Measurements from ENCODE around the gene PCNX1. TPM values are rescaled to one million over a fixed set of nuclear protein-coding genes. Genes with fewer than 3 reads are reported as not detected.
"Not testable (repeated sequence)": the region's sequence is repeated elsewhere in the genome, so short reads cannot be mapped to it uniquely, and the experiment has no call there.

The PCNX1 gene
- total RNA-seq, 1 experiment from 2014 or later, result 25.4 TPM

- H3K4me3 ChIP-seq, result no peak overlapping the region
- peaks cover 18% of the 10 kb centered on the region for H3K36me3 ChIP-seq
- H3K9me3 ChIP-seq, result no peaks in the 10 kb centered on the region
- H3K27me3 ChIP-seq, result no peaks in the 10 kb centered on the region
- DNase-seq, result no peak
These were observed 153.7 kb downstream of the PCNX1 start for GRCh38 chr14:71060825-71061455.

- DNase-seq, result no peak
These were observed 154.2 kb downstream of the PCNX1 start for GRCh38 chr14:71061458-71061857.

GRCh38 chr14:71062581-71063303 lies 155.5 kb downstream of the PCNX1 start:
- DNase-seq, result peak; percentile 2
- H3K4me3 ChIP-seq, result no peak overlapping the region
- H3K27me3 ChIP-seq, result no peaks in the 10 kb centered on the region
- peaks cover 18% of the 10 kb centered on the region for H3K36me3 ChIP-seq
- H3K9me3 ChIP-seq, result no peaks in the 10 kb centered on the region

More at GRCh38 chr14:71061458-71061857, 154.2 kb downstream of the PCNX1 start:
- H3K36me3 ChIP-seq, result peaks cover 18% of the 10 kb centered on the region
- no peak overlapping the region for H3K4me3 ChIP-seq
- no peaks in the 10 kb centered on the region for H3K9me3 ChIP-seq
- no peaks in the 10 kb centered on the region for H3K27me3 ChIP-seq

GRCh38 chr14:71063351-71063750 lies 156.1 kb downstream of the PCNX1 start:
- DNase-seq, result no peak
- H3K36me3 ChIP-seq, result peaks cover 18% of the 10 kb centered on the region

GRCh38 chr14:71064747-71065146 lies 157.5 kb downstream of the PCNX1 start:
- H3K36me3 ChIP-seq, result peaks cover 18% of the 10 kb centered on the region
- not testable (repeated sequence) for DNase-seq, H3K4me3 ChIP-seq, H3K9me3 ChIP-seq, H3K27me3 ChIP-seq

More at GRCh38 chr14:71063351-71063750, 156.1 kb downstream of the PCNX1 start:
- Histone ChIP-seq H3K9me3 (no peaks in the 10 kb centered on the region), H3K27me3 (no peaks in the 10 kb centered on the region), H3K4me3 (no peak overlapping the region)

- Histone ChIP-seq H3K36me3 (peaks cover 31% of the 10 kb centered on the region), H3K9me3 (no peaks in the 10 kb centered on the region), H3K27me3 (no peaks in the 10 kb centered on the region), H3K4me3 (no peak overlapping the region)
- no peak for DNase-seq
These were observed 162.9 kb downstream of the PCNX1 start for GRCh38 chr14:71070169-71070568.

GRCh38 chr14:71071042-71071441 lies 163.8 kb downstream of the PCNX1 start:
- DNase-seq, result no peak
- Histone ChIP-seq H3K9me3 (no peaks in the 10 kb centered on the region), H3K36me3 (peaks cover 32% of the 10 kb centered on the region), H3K4me3 (no peak overlapping the region), H3K27me3 (no peaks in the 10 kb centered on the region)

GRCh38 chr14:71076462-71077092 lies 169.3 kb downstream of the PCNX1 start:
- peaks cover 44% of the 10 kb centered on the region for H3K36me3 ChIP-seq
- H3K9me3 ChIP-seq, result peaks cover 4% of the 10 kb centered on the region; the same call in 1 of the 2 replicates
- no peaks in the 10 kb centered on the region for H3K27me3 ChIP-seq
- DNase-seq, result no peak
- H3K4me3 ChIP-seq, result no peak overlapping the region

- H3K4me3 ChIP-seq, result no peak overlapping the region
- peaks cover 4% of the 10 kb centered on the region; the same call in 1 of the 2 replicates for H3K9me3 ChIP-seq
- no peak for DNase-seq
- H3K27me3 ChIP-seq, result no peaks in the 10 kb centered on the region
- H3K36me3 ChIP-seq, result peaks cover 39% of the 10 kb centered on the region
These were observed 171.2 kb downstream of the PCNX1 start for GRCh38 chr14:71078500-71078899.

- DNase-seq, result no peak
These were observed 179.3 kb downstream of the PCNX1 start for GRCh38 chr14:71086567-71086966.

GRCh38 chr14:71089971-71090370 lies 182.7 kb downstream of the PCNX1 start:
- peaks cover 24% of the 10 kb centered on the region for H3K36me3 ChIP-seq
- H3K9me3 ChIP-seq, result no peaks in the 10 kb centered on the region

More at GRCh38 chr14:71086567-71086966, 179.3 kb downstream of the PCNX1 start:
- Histone ChIP-seq H3K9me3 (no peaks in the 10 kb centered on the region), H3K36me3 (peaks cover 20% of the 10 kb centered on the region), H3K4me3 (no peak overlapping the region), H3K27me3 (no peaks in the 10 kb centered on the region)

GRCh38 chr14:71094722-71095121 lies 187.5 kb downstream of the PCNX1 start:
- DNase-seq, result no peak
- Histone ChIP-seq H3K9me3 (no peaks in the 10 kb centered on the region), H3K4me3 (no peak overlapping the region), H3K36me3 (peaks cover 14% of the 10 kb centered on the region), H3K27me3 (no peaks in the 10 kb centered on the region)

More at GRCh38 chr14:71089971-71090370, 182.7 kb downstream of the PCNX1 start:
- no peak for DNase-seq
- no peaks in the 10 kb centered on the region for H3K27me3 ChIP-seq
- no peak overlapping the region for H3K4me3 ChIP-seq

- H3K4me3 ChIP-seq, result no peak overlapping the region
- no peaks in the 10 kb centered on the region for H3K27me3 ChIP-seq
- 0 out of 2 replicates have a peak, but pooled peaks cover 3% of the 10 kb centered on the region for H3K36me3 ChIP-seq
- H3K9me3 ChIP-seq, result no peaks in the 10 kb centered on the region
- DNase-seq, result no peak
These were observed 189.7 kb downstream of the PCNX1 start for GRCh38 chr14:71096947-71097346.

GRCh38 chr14:71103662-71104484 lies 196.6 kb downstream of the PCNX1 start:
- peaks cover 19% of the 10 kb centered on the region for H3K36me3 ChIP-seq
- no peak for DNase-seq
- no peaks in the 10 kb centered on the region for H3K27me3 ChIP-seq
- H3K4me3 ChIP-seq, result no peak overlapping the region
- H3K9me3 ChIP-seq, result no peaks in the 10 kb centered on the region

GRCh38 chr14:71105177-71105576 lies 197.9 kb downstream of the PCNX1 start:
- no peaks in the 10 kb centered on the region for H3K27me3 ChIP-seq
- peaks cover 21% of the 10 kb centered on the region for H3K36me3 ChIP-seq
- H3K4me3 ChIP-seq, result no peak overlapping the region
- DNase-seq, result no peak
- H3K9me3 ChIP-seq, result no peaks in the 10 kb centered on the region

GRCh38 chr14:71107921-71108320 lies 200.7 kb downstream of the PCNX1 start:
- Histone ChIP-seq H3K4me3 (no peak overlapping the region), H3K27me3 (no peaks in the 10 kb centered on the region), H3K9me3 (no peaks in the 10 kb centered on the region), H3K36me3 (peaks cover 24% of the 10 kb centered on the region)
- no peak for DNase-seq

Measured in MG63 (cell line).